Upper lobe of left lung (tissue), 4 donors: Measurements from ENCODE around the gene EFEMP2.

ENCODE experiments used
- EP300 ChIP-seq, 4 donors: sonication (generic); formaldehyde crosslinking; IDR thresholded peaks; one replicate each; pipeline ENCODE4 v1.5.1; 2017; ENCODE audit warnings: antibody characterized with exemption in 4 of 4, control low read depth in 2 of 4
- TF ChIP-seq, protein P1 (sequence below), 6 experiments: fragments of 450-650 bp in 4 of 6; fragments of 200-600 bp in 2 of 6; sonication (generic) in 2 of 6; IDR thresholded peaks; one replicate each; pipeline ENCODE4 v1.5.1; 2016 to 2019; ENCODE audit warnings: antibody characterized with exemption in 6 of 6

DNA sequence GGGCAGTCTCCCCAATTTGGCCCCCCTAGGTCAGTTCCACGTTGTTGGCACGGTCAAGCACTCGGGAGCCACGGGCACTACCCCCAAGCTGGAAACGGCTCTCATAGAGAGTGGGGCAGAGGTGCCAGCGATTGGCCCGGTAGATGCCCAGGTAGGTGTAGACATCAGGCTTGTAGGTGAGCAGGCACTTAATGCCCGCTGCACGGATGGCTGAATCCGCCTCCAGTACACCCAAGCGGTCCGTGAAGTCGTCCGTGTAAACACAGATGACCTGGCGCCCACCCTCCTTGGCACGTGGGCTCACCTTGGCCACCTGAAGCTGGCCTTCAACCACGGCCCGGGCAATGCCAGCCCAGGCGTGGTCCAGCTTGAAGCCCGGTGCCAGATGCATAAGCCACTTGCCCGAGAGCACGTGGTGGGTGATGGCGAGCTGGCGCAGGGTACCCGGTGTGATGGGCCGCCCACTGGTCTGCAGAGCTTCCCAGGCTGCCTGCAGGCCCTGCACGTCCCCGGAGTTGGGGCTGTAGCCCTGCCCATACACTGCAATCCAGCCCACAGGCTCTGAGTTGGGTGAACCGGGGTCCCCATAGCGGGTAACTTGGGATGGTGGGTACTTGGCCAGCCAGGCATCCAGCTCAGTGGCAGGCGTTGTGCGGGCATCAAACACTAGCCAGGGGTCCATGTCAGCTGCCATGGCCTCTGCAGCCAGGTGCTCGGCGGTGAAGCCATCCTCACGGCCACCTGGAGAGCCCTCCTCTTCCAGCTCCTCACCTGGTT, 45.0 kb upstream of the EFEMP2 start:
- TF ChIP-seq, protein P1, sequence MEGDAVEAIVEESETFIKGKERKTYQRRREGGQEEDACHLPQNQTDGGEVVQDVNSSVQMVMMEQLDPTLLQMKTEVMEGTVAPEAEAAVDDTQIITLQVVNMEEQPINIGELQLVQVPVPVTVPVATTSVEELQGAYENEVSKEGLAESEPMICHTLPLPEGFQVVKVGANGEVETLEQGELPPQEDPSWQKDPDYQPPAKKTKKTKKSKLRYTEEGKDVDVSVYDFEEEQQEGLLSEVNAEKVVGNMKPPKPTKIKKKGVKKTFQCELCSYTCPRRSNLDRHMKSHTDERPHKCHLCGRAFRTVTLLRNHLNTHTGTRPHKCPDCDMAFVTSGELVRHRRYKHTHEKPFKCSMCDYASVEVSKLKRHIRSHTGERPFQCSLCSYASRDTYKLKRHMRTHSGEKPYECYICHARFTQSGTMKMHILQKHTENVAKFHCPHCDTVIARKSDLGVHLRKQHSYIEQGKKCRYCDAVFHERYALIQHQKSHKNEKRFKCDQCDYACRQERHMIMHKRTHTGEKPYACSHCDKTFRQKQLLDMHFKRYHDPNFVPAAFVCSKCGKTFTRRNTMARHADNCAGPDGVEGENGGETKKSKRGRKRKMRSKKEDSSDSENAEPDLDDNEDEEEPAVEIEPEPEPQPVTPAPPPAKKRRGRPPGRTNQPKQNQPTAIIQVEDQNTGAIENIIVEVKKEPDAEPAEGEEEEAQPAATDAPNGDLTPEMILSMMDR (IDR thresholded peaks at IDR 0.05), result no peak
- no peak for TF ChIP-seq EP300 (IDR thresholded peaks at IDR 0.05)
